Mesothelial cell of epicardium (in vitro differentiated cells): ENCODE data around the gene LPGAT1. TPM values are rescaled to one million over a fixed set of nuclear protein-coding genes. Genes with fewer than 3 reads are reported as not detected.

Experiments
- DNase-seq, 2 experiments: peaks; one replicate each; pipeline ENCODE4 v3.0.0; 2021; ENCODE audit warnings: low spot score in 2 of 2; ENCODE audit not compliant: unreplicated experiment in 2 of 2
- H3K27ac Mint-ChIP-seq: 2 replicates; pipeline ENCODE4 v1.8.0; 2021; ENCODE audit warnings: mixed read lengths
- H3K27me3 Mint-ChIP-seq: 2 replicates; pipeline ENCODE4 v1.8.0; 2021; ENCODE audit warnings: low read depth, mixed read lengths
- H3K36me3 Mint-ChIP-seq: 2 replicates; pipeline ENCODE4 v1.8.0; 2021; ENCODE audit warnings: mixed read lengths
- H3K4me1 Mint-ChIP-seq: 2 replicates; pipeline ENCODE4 v1.8.0; 2021; ENCODE audit warnings: mixed read lengths
- H3K4me3 Mint-ChIP-seq: 2 replicates; pipeline ENCODE4 v1.8.0; 2021; ENCODE audit warnings: mild to moderate bottlenecking, moderate library complexity, mixed read lengths
- H3K9me3 Mint-ChIP-seq: 2 replicates; pipeline ENCODE4 v1.8.0; 2021; ENCODE audit warnings: mixed read lengths
- CTCF ChIP-seq: fragments of 200-600 bp; sonication (generic); IDR thresholded peaks from one replicate; pipeline ENCODE4 v1.5.0; 2021; ENCODE audit warnings: antibody characterized with exemption; ENCODE audit not compliant: unreplicated experiment
- total RNA-seq: library from RNA; stranded (reverse); gene quantifications from 3 replicates; pipeline ENCODE4 v1.2.1, GENCODE V29; 2021

The LPGAT1 gene
- total RNA-seq, 1 donor from 2014 or later, result 29.8 TPM

GRCh38 chr1:211783266-211783665 lies 47.3 kb downstream of the LPGAT1 start:
- Mint-ChIP-seq H3K27me3 (no peaks in the 10 kb centered on the region), H3K36me3 (peaks cover 10% of the 10 kb centered on the region), H3K27ac (no peak overlapping the region), H3K4me1 (peaks cover 2% of the 10 kb centered on the region), H3K9me3 (no peaks in the 10 kb centered on the region), H3K4me3 (no peak overlapping the region)
- no peak for DNase-seq
- TF ChIP-seq CTCF, result no peak

GRCh38 chr1:211781260-211781659 lies 49.3 kb downstream of the LPGAT1 start:
- peaks cover 18% of the 10 kb centered on the region for H3K36me3 Mint-ChIP-seq

GRCh38 chr1:211775170-211775569 lies 55.4 kb downstream of the LPGAT1 start:
- Mint-ChIP-seq H3K27ac (no peak overlapping the region), H3K4me3 (no peak overlapping the region), H3K4me1 (no peaks in the 10 kb centered on the region), H3K9me3 (no peaks in the 10 kb centered on the region), H3K36me3 (peaks cover 10% of the 10 kb centered on the region), H3K27me3 (no peaks in the 10 kb centered on the region)
- no peak for TF ChIP-seq CTCF
- no peak for DNase-seq

More at GRCh38 chr1:211781260-211781659, 49.3 kb downstream of the LPGAT1 start:
- H3K9me3 Mint-ChIP-seq, result no peaks in the 10 kb centered on the region
- peaks cover 2% of the 10 kb centered on the region for H3K4me1 Mint-ChIP-seq
- DNase-seq, result no peak
- H3K27ac Mint-ChIP-seq, result no peak overlapping the region
- H3K4me3 Mint-ChIP-seq, result no peak overlapping the region
- no peaks in the 10 kb centered on the region for H3K27me3 Mint-ChIP-seq
- TF ChIP-seq CTCF, result no peak

- no peak for TF ChIP-seq CTCF
- H3K27ac Mint-ChIP-seq, result no peak overlapping the region
- H3K9me3 Mint-ChIP-seq, result peaks cover 7% of the 10 kb centered on the region
- DNase-seq, result no peak
- no peaks in the 10 kb centered on the region for H3K4me1 Mint-ChIP-seq
- no peaks in the 10 kb centered on the region for H3K27me3 Mint-ChIP-seq
- no peak overlapping the region for H3K4me3 Mint-ChIP-seq
- H3K36me3 Mint-ChIP-seq, result peaks cover 16% of the 10 kb centered on the region
Observed at GRCh38 chr1:211764701-211765100, 65.9 kb downstream of the LPGAT1 start.

GRCh38 chr1:211762206-211762605 lies 68.4 kb downstream of the LPGAT1 start:
- TF ChIP-seq CTCF, result no peak
- Mint-ChIP-seq H3K4me3 (no peak overlapping the region), H3K4me1 (no peaks in the 10 kb centered on the region), H3K36me3 (peaks cover 26% of the 10 kb centered on the region), H3K9me3 (peaks cover 16% of the 10 kb centered on the region), H3K27me3 (no peaks in the 10 kb centered on the region), H3K27ac (no peak overlapping the region)
- DNase-seq, result no peak

- DNase-seq, result no peak
- no peak for TF ChIP-seq CTCF
- Mint-ChIP-seq H3K27ac (no peak overlapping the region), H3K36me3 (peaks cover 25% of the 10 kb centered on the region), H3K4me3 (no peak overlapping the region), H3K9me3 (peaks cover 17% of the 10 kb centered on the region), H3K27me3 (no peaks in the 10 kb centered on the region), H3K4me1 (no peaks in the 10 kb centered on the region)
Observed at GRCh38 chr1:211761400-211761799, 69.2 kb downstream of the LPGAT1 start.
